ENCODE measurements around the gene SLC19A1. TPM values are rescaled to one million over a fixed set of nuclear protein-coding genes. Genes with fewer than 3 reads are reported as not detected.
A peak's percentile ranks its signal among the peaks of the same experiment; 100 is the strongest.
"Not testable (repeated sequence)": the region's sequence is repeated elsewhere in the genome, so short reads cannot be mapped to it uniquely, and the experiment has no call there.

Gene SLC19A1
- total RNA-seq, 1 donor from 2014 or later, result 10.2 TPM

GRCh38 chr21:45578176-45578801 lies 36.0 kb upstream of the SLC19A1 start:
- intact Hi-C loops (cut with DNase I), result no loop called here
- ATAC-seq (no peak), DNase-seq (ENCODE audit: low spot score) (peak; percentile 54)

DNA sequence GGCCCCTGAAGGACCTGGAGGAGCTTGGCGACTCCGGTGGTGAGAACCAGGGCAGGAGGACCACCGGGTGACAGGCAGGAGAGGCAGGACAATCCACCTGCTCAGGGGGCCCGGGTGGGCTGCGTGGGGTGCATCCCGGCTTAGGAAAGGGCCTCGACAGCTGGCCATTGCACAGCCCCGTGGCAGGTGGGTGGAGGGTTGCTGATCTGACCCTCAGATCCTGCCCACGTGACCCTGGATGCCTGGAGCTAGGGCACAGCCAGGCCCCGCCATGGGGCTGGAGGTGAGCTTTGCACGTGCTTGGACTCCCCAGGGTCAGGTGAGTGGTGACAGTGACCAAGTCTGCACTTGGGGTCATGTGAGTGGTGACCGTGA lies 35.5 kb upstream of the SLC19A1 start:
- DNase-seq (ENCODE audit: low spot score) (peak; percentile 41), ATAC-seq (no peak)
- intact Hi-C loops (cut with DNase I), result no loop called here

- DNase-seq (ENCODE audit: low spot score) (peak; percentile 51), ATAC-seq (no peak)
- intact Hi-C loops (cut with DNase I), result no loop called here
Observed at GRCh38 chr21:45576838-45577737, 34.8 kb upstream of the SLC19A1 start.

- DNase-seq (ENCODE audit: low spot score), result peak; percentile 26
- ATAC-seq, result no peak
- intact Hi-C loops (cut with DNase I), result no loop called here
Observed at GRCh38 chr21:45575993-45576837, 34.0 kb upstream of the SLC19A1 start.

- intact Hi-C loops (cut with DNase I), result no loop called here
- DNase-seq (ENCODE audit: low spot score) (peak; percentile 41), ATAC-seq (no peak)
Observed at GRCh38 chr21:45575304-45575992, 33.2 kb upstream of the SLC19A1 start.

DNA sequence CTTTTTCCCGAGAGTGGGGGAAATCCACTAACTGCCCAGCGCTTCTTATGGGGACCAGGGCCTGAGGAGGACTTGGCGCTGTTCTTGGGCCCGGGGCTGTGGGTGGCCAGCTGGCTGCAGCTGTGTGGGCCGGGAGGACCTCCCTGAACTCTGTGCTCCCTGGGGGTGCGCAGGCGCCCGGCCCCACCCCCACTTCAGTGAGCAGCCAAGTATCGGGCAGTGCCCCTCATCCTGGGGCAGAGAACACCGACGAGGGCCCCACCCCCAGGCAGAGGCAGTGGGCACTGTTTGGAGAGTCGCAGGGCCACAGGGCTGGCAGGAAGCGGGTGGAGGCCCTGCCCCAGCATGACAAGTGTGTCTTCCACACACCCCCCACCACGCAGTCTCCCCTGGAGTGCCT lies 32.5 kb upstream of the SLC19A1 start:
- peak; percentile 53 for ATAC-seq
- intact Hi-C loops (cut with DNase I), result no loop called here
- DNase-seq (ENCODE audit: low spot score), result peak; percentile 41

DNA sequence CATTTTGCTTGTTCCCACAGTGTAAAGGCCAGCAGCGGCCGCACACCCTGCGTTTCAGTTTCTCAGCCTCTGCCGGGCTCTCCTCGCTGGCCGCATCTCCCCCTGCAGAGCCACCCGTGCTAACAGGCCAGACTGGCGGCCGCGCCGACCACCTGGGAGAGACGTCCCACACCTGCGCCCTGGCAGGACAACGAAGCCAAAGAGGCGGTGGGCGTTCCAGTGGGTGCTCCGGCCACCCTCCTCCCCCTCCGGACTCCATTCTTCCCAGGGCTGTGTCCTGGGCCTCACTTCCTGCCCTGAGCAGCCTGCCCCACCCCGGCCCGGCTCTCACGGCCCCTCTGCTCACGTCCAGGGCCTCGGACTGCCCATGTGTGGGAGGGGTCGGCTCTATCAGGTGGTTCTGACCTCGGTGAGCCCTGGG lies 31.9 kb upstream of the SLC19A1 start:
- peak; percentile 56 for DNase-seq (ENCODE audit: low spot score)
- peak; percentile 44 for ATAC-seq
- intact Hi-C loops (cut with DNase I), result no loop called here

DNA sequence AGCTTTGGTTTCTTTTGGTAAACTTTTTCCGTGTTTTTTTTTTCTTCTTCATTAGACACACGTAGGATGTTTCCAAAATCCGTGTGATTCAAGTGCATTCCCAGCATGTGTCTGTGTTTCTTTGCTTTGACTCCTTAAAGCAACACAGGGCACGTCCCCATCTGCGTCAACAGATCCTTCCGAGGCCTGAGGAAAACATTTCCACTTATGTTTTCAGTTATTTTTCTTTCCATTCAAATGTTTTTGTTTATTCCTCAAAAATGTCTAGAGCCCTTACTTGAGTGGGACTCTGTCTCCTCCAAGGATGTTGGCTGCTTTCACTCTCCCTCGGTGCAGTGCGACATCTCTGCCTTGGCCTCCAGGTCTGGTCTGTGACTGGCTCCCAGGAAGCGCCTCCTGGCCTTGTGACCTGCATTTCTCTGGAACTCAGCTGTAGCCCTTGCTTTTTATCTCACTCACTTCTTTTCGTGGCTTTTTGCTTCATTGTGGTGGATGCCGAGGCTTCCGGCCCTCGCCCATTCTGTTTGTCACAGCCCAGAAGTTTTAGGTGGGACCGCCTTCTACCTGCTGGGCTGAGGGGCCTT lies 31.3 kb upstream of the SLC19A1 start:
- ATAC-seq (peak; percentile 64), DNase-seq (ENCODE audit: low spot score) (peak; percentile 53)
- intact Hi-C loops (cut with DNase I), result no loop called here

- intact Hi-C loops (cut with DNase I), result no loop called here
- peak; percentile 52 for DNase-seq (ENCODE audit: low spot score)
- ATAC-seq, result peak; percentile 38
Observed at GRCh38 chr21:45572783-45573451, 30.7 kb upstream of the SLC19A1 start.

GRCh38 chr21:45572231-45572630 lies 30.0 kb upstream of the SLC19A1 start:
- intact Hi-C loops (cut with DNase I), result no loop called here
- DNase-seq (ENCODE audit: low spot score) (peak; percentile 45), ATAC-seq (no peak)

- DNase-seq (ENCODE audit: low spot score), result peak; percentile 15
- ATAC-seq, result no peak
- intact Hi-C loops (cut with DNase I), result no loop called here
Observed at GRCh38 chr21:45571641-45572040, 29.4 kb upstream of the SLC19A1 start.

DNA sequence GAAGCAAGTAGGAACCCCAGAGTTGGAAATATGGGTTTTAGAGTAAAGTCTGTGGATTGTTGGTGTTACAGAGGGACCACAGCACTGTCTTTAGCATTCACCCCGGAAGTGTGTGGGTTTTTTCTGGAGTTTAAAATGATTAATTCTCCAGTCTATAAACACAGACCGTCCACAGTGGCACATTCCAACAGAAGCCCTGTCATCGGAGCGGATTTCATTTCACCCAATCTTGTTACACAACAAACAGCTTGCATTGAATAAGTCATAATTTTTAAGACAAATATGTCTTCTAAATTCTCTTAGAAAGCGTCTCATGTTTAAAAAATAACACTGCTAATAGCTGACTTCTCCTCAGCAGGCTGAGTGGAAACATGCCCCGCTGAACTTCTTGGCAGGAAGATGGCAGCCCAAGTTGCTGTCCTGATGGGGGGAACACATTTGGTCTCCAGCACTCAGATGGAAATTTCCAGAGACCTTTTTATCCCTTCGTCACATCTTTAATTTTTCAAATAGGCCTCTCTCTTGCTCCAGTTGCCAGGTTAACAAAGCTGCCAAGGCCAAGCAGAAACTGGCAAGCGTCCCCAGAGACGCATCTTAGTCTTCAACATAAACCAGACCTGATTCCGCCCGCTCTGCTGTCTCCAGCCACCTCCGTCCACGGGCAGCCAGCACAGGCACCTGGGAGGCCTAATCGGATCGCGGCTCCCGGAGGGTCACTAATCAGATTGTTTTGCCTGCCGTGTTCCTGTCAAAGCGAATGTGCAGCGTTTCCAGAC lies 28.8 kb upstream of the SLC19A1 start:
- DNase-seq (ENCODE audit: low spot score) (peak; percentile 53), ATAC-seq (no peak)
- intact Hi-C loops (cut with DNase I), result no loop called here

DNA sequence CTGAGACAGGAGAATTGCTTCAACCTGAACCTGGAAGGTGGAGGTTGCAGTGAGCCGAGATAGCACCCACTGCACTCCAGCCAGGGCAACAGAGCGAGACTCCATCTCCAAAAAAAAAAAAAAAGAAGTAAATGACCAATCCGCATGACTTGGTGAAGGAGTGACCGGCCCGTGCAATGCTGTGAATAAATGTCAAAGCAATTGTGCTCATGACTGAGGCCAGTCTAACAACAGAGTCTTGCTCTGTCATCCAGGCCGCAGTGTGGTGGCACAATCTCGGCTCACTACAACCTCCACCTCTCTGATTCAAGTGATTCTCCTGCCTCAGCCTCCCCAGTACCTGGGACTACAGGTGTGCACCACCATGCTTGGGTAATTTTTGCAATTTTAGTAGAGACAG lies 27.8 kb upstream of the SLC19A1 start:
- peak; percentile 34 for DNase-seq (ENCODE audit: low spot score)

GRCh38 chr21:45568383-45568782 lies 26.1 kb upstream of the SLC19A1 start:
- no peak for DNase-seq (ENCODE audit: low spot score)
- no peak for ATAC-seq
- intact Hi-C loops (cut with DNase I), result no loop called here

More for the DNA sequence above, 27.8 kb upstream of the SLC19A1 start:
- ATAC-seq, result no peak
- intact Hi-C loops (cut with DNase I), result no loop called here

DNA sequence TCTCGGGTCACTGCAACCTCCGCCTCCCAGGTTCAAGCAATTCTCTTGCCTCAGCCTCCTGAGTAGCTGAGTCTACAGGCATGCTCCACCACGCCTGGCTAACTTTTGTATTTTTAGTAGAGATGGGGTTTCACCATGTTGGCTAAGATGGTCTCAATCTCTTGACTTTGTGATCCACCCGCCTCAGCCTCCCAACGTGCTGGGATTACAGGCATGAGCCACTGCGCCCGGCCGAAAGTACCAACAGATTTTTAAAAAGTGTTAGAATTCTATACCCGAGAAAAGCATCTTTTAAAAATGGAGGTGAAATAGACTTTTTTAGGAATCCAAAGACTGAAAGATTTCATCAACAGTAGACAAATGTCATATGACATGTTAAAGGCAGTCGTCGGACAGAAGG lies 21.9 kb upstream of the SLC19A1 start:
- intact Hi-C loops (cut with DNase I), result not testable (repeated sequence)

DNA sequence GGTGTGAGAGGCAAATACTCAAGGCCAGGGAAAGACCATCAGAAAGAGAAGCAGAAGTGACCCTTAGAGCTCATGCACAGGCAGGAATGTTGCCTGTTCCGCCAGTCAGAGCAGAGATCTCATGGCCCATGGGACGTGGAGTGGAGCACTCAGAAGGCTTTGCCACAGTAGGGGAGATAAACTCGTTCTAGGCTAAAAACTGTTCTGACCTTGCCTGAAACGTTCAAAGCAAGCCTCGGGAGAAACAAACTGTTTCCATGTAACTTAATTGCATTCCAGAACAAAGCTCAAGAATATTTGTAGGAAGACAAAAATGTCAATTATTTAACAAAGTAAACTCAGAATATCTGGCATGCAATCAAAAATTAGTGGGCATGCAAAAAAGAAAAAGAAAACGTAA lies 20.7 kb upstream of the SLC19A1 start:
- DNase-seq (ENCODE audit: low spot score), result peak; percentile 30
- no peak for ATAC-seq
- intact Hi-C loops (cut with DNase I), result no loop called here

More for the DNA sequence above, 21.9 kb upstream of the SLC19A1 start:
- not testable (repeated sequence) for DNase-seq (ENCODE audit: low spot score); ATAC-seq

GRCh38 chr21:45562402-45562801 lies 20.2 kb upstream of the SLC19A1 start:
- DNase-seq (ENCODE audit: low spot score) (peak; percentile 53), ATAC-seq (peak; percentile 71)
- intact Hi-C loops (cut with DNase I), result no loop called here

All from sciatic nerve (tissue), 2 donors.